Activated naive CD8-positive, alpha-beta T cell treated with anti-CD3 and anti-CD28 coated beads, Interleukin-2, amount 50 U/mL, for 16 hours (primary cell): ENCODE measurements around the gene MSTN.
"Not testable (repeated sequence)": the region's sequence is repeated elsewhere in the genome, so short reads cannot be mapped to it uniquely, and the experiment has no call there.

Experiments
- DNase-seq: peaks from one replicate; pipeline ENCODE4 v3.0.0-alpha.2; 2020; ENCODE audit warnings: low read depth, low spot score

MSTN gene

GRCh38 chr2:190065839-190066238, 3.3 kb upstream of the MSTN start:
- no peak for DNase-seq

DNA sequence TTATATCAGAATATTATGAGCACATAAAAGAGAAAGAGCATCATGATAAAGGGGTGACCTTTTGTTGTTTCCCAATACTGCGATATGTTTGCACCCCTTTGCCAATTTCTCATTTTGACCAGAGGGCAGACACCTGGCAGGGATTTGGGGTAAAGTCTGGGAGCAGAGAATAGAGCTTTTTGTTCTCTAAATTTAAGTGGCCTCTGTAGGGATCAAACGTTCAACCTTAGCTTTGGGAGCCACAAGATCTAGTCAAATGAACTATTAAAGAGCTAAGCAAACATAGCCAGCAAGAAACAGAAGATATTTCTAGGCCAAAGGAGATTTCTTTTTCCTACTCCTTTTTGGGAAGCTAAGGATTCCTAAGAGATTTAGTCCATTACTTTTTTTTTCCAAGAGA, 1.1 kb upstream of the MSTN start:
- DNase-seq: no peak

GRCh38 chr2:190062053-190062452, 476 bp downstream of the MSTN start:
- DNase-seq: no peak

GRCh38 chr2:190060626-190061025, 1.9 kb downstream of the MSTN start:
- DNase-seq: no peak

DNA sequence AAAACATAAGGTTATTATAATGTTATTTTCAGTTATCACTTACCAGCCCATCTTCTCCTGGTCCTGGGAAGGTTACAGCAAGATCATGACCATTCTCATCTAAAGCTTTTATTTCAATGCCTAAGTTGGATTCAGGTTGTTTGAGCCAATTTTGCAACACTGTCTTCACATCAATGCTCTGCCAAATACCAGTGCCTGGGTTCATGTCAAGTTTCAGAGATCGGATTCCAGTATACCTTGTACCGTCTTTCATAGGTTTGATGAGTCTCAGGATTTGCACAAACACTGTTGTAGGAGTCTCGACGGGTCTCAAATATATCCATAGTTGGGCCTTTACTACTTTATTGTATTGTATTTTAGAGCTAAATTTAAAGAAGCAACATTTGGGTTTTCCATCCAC, 2.5 kb downstream of the MSTN start:
- no peak for DNase-seq

DNA sequence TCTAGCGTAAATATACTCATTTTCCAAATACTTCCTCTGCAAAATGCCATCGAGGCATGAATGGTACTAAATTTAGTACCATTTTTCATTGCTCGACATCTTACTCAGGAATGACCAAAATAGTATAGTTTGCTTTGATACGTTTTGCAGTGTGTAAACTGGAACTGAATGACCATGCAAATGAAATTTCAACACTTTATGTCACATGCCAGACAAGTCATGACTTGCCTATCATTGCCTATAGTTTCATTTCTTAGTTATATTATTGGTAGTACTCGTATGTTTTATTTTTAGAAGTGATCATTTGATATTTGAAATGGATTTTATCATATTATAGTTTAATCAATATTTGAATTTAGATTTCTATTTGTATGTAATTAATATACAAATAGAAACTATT, 9.1 kb downstream of the MSTN start:
- DNase-seq: no peak

- no peak for DNase-seq
Observed at GRCh38 chr2:190052307-190052706, 10.2 kb downstream of the MSTN start.

DNA sequence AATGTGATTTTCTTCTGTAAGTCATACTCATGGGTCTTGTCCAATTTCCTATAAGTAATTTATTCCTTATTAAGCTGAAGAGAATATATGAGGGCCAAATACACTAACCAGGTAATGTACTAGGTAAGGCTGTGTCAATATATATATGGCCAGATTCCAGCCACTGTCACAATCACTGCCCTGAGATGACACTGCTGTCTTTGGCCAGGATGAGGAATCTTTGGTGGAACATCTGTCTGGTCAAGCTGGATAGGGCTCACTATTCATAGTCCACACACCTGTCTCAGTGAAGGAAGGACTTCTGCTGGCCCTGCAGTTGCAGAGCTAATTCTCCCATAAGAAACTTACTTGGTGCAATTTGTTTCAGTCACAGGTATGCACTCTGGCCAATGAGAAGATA, 11.3 kb downstream of the MSTN start:
- no peak for DNase-seq

- DNase-seq: no peak
Observed at GRCh38 chr2:190050001-190050400, 12.5 kb downstream of the MSTN start.

- no peak for DNase-seq
Observed at GRCh38 chr2:190044866-190045265, 17.7 kb downstream of the MSTN start.

DNA sequence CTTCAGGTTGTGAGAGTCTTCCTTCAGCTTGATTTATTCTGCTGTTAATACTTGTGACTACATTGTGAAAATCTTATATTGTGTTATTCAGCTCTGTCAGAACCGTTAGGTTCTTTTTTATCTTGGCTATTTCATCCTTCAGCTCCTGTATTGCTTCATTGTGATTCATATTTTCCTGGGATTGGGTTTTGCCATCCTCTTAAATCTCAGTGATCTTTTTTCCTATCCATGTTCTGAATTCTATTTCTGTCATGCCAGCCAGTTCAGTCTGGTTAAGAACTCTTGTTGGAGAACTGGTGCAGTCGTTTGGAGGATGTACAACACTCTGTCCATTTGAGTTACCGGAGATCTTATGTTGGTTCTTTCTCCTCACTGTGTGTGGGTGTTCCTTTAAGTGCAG, 19.1 kb downstream of the MSTN start:
- no peak for DNase-seq

GRCh38 chr2:190036071-190036470, 26.5 kb downstream of the MSTN start:
- DNase-seq: no peak

- DNase-seq: not testable (repeated sequence)
Observed at GRCh38 chr2:190034417-190034816, 28.1 kb downstream of the MSTN start.

DNA sequence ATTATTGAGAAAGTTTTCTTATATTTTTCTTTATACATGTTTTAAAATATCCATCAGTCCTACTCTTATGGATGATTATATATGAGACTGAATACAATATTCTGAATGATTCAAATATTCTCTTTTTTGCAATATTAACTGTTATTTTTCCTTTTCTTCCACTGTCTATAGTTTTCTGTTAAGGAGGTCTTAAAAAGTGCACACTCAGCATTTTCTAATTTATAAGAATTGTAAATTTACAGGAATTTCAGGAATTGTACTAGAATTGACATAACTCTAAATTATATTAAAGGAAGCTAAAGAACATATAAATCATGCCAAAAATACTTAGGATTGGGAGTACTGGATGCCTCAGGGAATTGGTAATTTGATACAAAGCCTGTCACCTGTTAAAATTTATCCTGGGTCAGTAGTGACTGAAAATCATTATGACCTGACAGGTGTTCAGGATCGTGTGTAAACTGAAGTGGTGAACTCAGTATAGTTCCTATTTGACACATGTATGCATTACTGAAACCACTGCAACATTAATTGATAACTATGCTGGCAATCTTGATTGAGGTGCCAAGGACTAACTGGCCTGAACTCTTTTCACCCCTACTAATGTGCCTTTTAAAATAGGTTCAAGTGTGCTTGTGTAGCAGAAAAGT, 30.4 kb downstream of the MSTN start:
- no peak for DNase-seq

DNA sequence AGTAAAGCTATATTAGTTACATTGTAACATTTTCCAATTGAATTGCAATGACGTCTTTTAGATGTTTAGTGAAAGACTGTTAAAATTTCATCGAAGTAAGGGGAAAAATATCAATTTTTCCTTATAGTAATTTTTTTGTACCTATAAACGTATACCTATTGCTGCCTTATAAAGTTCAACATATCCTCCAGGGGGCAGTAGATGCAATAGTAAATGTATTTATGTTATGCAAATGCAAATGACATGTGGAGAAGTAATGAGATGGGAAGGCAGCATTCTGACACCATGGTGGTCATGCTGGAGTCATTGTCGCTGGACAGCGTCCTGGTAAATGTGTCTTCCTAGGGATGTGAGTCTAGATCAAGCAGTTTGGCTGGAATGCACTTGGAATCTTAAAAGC, 38.7 kb downstream of the MSTN start:
- DNase-seq: no peak

GRCh38 chr2:190020720-190021119, 41.8 kb downstream of the MSTN start:
- DNase-seq: no peak

GRCh38 chr2:190017837-190018236, 44.7 kb downstream of the MSTN start:
- DNase-seq: no peak

GRCh38 chr2:190015969-190016368, 46.6 kb downstream of the MSTN start:
- not testable (repeated sequence) for DNase-seq
